Suppressor macrophage treated with lipopolysaccharide for 1 hour (primary cell): ENCODE data around the gene SCGB1D4.
A peak's percentile ranks its signal among the peaks of the same experiment; 100 is the strongest.

Experiments
- DNase-seq, 3 donors: peaks; one replicate each; pipeline ENCODE4 v3.0.0-alpha.2; 2020 to 2022

The SCGB1D4 gene

GRCh38 chr11:62273284-62273683 is 25.6 kb downstream of the SCGB1D4 start:
- DNase-seq, result no peak

GRCh38 chr11:62269654-62270278 is 29.1 kb downstream of the SCGB1D4 start, which contains the start of gene SCGB2A2:
Gene SCGB2A2 (plus strand): TSS chr11:62270158. CDS start chr11:62270217, 59 bp downstream.
- DNase-seq, result no peak

GRCh38 chr11:62267576-62267975 is 31.3 kb downstream of the SCGB1D4 start:
- DNase-seq, result no peak

- DNase-seq, result no peak
Observed at GRCh38 chr11:62267050-62267449, 31.8 kb downstream of the SCGB1D4 start.

- DNase-seq, result peak in 1 of 3 donors; percentile 2
Observed at GRCh38 chr11:62266558-62266957, 32.3 kb downstream of the SCGB1D4 start.

- no peak for DNase-seq
Observed at GRCh38 chr11:62264004-62264403, 34.9 kb downstream of the SCGB1D4 start.

- DNase-seq, result no peak
Observed at GRCh38 chr11:62260261-62260953, 38.5 kb downstream of the SCGB1D4 start.

- no peak for DNase-seq
Observed at GRCh38 chr11:62256281-62256680, 42.6 kb downstream of the SCGB1D4 start.

GRCh38 chr11:62253999-62254542 is 44.8 kb downstream of the SCGB1D4 start:
- DNase-seq, result no peak

GRCh38 chr11:62251698-62252097 is 47.2 kb downstream of the SCGB1D4 start:
- no peak for DNase-seq
